PFSK-1 (cell line): ENCODE measurements around the gene KIF26B.

Experiments
- POLR2AphosphoS5 ChIP-seq: IDR thresholded peaks from 2 replicates; pipeline ENCODE4 v1.6.1; 2012; ENCODE audit warnings: low read depth, mild to moderate bottlenecking, control low read depth, low read length, moderate library complexity
- SIN3A ChIP-seq: IDR thresholded peaks from 2 replicates; pipeline ENCODE4 v1.6.1; 2012; ENCODE audit warnings: mild to moderate bottlenecking, low read length, moderate library complexity, borderline replicate concordance; ENCODE audit not compliant: insufficient read depth
- TAF1 ChIP-seq: IDR thresholded peaks from 2 replicates; pipeline ENCODE4 v1.6.1; 2012; ENCODE audit warnings: low read length, control low read depth, borderline replicate concordance; ENCODE audit not compliant: insufficient read depth
- TF ChIP-seq, protein P1 (sequence below), 2 experiments: IDR thresholded peaks; 2 replicates each; pipeline versions ENCODE4 v1.6.1 to v1.8.0; 2011 to 2012; ENCODE audit warnings: low read depth in 2 of 2, low read length in 2 of 2, control low read depth in 1 of 2, inconsistent platforms in 1 of 2, mild to moderate bottlenecking in 1 of 2, moderate library complexity in 1 of 2; ENCODE audit not compliant: insufficient read depth in 1 of 2

DNA sequence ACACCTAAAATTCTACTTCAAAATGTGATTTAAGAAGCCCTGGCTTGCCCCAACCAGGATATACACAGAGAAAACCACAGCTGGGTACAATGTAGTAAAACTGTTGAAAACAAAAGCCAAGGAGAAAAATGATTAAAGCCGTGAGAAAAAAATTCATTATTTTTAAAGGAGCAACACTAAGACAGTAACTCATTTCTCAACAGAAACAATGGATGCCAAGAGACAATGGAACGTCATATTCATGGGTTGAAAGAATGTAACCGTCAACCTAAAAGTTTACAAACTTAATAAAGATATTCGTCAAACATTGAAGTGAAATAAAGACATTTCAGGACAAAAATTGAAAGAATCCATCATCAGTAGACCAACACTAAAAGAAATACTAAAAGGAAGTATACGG is 340.9 kb downstream of the KIF26B start:
- TF ChIP-seq, protein P1, sequence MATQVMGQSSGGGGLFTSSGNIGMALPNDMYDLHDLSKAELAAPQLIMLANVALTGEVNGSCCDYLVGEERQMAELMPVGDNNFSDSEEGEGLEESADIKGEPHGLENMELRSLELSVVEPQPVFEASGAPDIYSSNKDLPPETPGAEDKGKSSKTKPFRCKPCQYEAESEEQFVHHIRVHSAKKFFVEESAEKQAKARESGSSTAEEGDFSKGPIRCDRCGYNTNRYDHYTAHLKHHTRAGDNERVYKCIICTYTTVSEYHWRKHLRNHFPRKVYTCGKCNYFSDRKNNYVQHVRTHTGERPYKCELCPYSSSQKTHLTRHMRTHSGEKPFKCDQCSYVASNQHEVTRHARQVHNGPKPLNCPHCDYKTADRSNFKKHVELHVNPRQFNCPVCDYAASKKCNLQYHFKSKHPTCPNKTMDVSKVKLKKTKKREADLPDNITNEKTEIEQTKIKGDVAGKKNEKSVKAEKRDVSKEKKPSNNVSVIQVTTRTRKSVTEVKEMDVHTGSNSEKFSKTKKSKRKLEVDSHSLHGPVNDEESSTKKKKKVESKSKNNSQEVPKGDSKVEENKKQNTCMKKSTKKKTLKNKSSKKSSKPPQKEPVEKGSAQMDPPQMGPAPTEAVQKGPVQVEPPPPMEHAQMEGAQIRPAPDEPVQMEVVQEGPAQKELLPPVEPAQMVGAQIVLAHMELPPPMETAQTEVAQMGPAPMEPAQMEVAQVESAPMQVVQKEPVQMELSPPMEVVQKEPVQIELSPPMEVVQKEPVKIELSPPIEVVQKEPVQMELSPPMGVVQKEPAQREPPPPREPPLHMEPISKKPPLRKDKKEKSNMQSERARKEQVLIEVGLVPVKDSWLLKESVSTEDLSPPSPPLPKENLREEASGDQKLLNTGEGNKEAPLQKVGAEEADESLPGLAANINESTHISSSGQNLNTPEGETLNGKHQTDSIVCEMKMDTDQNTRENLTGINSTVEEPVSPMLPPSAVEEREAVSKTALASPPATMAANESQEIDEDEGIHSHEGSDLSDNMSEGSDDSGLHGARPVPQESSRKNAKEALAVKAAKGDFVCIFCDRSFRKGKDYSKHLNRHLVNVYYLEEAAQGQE (IDR thresholded peaks at IDR 0.05; ENCODE audit: insufficient read depth in 1 of 2, low read depth in 2 of 2, low read length in 2 of 2): no peak
- TF ChIP-seq TAF1 (no peak), SIN3A (no peak), POLR2AphosphoS5 (no peak)
